Ovary (tissue), 3 donors: ENCODE measurements around the gene NCEH1.

Source experiments
- POLR2A ChIP-seq: fragments of 450-650 bp; IDR thresholded peaks from one replicate; pipeline ENCODE4 v1.6.1; 2017; ENCODE audit warnings: antibody characterized with exemption, mild to moderate bottlenecking, moderate library complexity
- TF ChIP-seq, protein P1 (sequence below), 3 donors: fragments of 450-650 bp in 2 of 3; fragments of 200-600 bp in 1 of 3; IDR thresholded peaks; one replicate each; pipeline versions ENCODE4 v1.5.1 to v1.8.0; 2016 to 2022; ENCODE audit warnings: antibody characterized with exemption in 3 of 3, mild to moderate bottlenecking in 1 of 3
- donor health status: DM: no; HTN: no; CAD: no.

DNA sequence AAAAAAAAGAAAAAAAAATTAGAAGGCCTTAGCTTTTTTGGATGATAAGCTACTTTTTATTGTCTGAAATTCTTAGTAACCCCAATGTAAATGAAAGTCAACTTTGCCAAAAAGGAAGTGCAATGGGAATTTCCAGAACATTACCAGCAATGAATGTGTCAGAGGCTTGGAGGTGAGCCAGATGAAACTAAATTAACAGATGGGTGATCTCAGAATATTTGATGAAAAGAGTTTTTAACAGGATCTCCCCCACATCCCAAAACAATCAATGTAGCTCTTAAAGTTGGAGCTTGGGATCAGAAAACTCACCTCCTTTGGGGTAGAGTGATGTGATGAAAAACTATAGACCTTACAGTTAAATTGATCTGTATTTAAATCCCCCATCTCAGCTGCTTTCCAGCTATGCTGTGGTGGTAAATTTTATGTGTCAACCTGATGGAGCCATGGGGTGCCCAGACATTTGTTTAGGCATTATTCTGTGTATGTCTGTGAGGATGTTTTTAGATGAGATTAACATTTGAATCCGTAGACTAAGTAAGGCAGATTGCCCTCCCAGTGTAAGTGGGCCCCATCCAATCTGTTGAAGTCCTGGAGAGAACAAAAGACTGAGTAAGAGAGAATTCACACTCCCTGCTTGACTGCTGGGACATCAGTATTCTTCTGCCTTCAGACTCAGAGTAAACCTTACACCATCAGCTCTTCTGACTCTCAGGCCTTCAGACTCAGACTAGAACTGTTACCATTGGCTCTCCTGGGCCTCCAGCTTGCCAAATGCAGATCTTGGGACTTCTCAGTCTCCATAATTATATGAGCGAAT is 103.4 kb downstream of the NCEH1 start:
- no peak for TF ChIP-seq POLR2A
- TF ChIP-seq, protein P1, sequence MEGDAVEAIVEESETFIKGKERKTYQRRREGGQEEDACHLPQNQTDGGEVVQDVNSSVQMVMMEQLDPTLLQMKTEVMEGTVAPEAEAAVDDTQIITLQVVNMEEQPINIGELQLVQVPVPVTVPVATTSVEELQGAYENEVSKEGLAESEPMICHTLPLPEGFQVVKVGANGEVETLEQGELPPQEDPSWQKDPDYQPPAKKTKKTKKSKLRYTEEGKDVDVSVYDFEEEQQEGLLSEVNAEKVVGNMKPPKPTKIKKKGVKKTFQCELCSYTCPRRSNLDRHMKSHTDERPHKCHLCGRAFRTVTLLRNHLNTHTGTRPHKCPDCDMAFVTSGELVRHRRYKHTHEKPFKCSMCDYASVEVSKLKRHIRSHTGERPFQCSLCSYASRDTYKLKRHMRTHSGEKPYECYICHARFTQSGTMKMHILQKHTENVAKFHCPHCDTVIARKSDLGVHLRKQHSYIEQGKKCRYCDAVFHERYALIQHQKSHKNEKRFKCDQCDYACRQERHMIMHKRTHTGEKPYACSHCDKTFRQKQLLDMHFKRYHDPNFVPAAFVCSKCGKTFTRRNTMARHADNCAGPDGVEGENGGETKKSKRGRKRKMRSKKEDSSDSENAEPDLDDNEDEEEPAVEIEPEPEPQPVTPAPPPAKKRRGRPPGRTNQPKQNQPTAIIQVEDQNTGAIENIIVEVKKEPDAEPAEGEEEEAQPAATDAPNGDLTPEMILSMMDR (IDR thresholded peaks at IDR 0.05) = no peak
